Spleen (tissue), 11 donors: ENCODE data around the gene DENND1C. TPM values are rescaled to one million over a fixed set of nuclear protein-coding genes. Genes with fewer than 3 reads are reported as not detected.

Experiments
- DNase-seq: peaks from one replicate; pipeline ENCODE4 v3.0.0-alpha.2; 2020
- H3K27ac ChIP-seq, 8 donors: fragments of 200-600 bp; sonication (generic) in 7 of 8; 1 replicate in 4 of 8; 2 replicates in 4 of 8; pipeline versions ENCODE4 v1.5.0 to v1.8.0; 2016 to 2021; ENCODE audit warnings: inconsistent platforms in 4 of 8, mild to moderate bottlenecking in 4 of 8, moderate library complexity in 1 of 8
- H3K27me3 ChIP-seq, 7 donors: fragments of 200-600 bp; sonication (generic) in 6 of 7; replicated peaks in 1 of 7; 1 replicate in 4 of 7; 2 replicates in 3 of 7; pipeline versions ENCODE4 v1.5.0 to v1.8.0; 2016 to 2021; ENCODE audit warnings: inconsistent platforms in 3 of 7, mild to moderate bottlenecking in 1 of 7
- H3K36me3 ChIP-seq, 6 donors: fragments of 200-600 bp; sonication (generic) in 5 of 6; 1 replicate in 4 of 6; 2 replicates in 2 of 6; pipeline versions ENCODE4 v1.5.0 to v1.8.0; 2016 to 2021; ENCODE audit warnings: inconsistent platforms in 2 of 6
- H3K4me1 ChIP-seq, 6 donors: fragments of 200-600 bp; sonication (generic) in 5 of 6; 1 replicate in 3 of 6; 2 replicates in 3 of 6; pipeline versions ENCODE4 v1.5.0 to v1.8.0; 2016 to 2021; ENCODE audit warnings: inconsistent platforms in 3 of 6
- H3K4me3 ChIP-seq, 8 donors: fragments of 200-600 bp; sonication (generic) in 7 of 8; 1 replicate in 4 of 8; 2 replicates in 4 of 8; pipeline versions ENCODE4 v1.5.0 to v1.8.0; 2016 to 2021; ENCODE audit warnings: inconsistent platforms in 4 of 8, mild to moderate bottlenecking in 4 of 8, moderate library complexity in 2 of 8
- H3K9me3 ChIP-seq, 8 donors: fragments of 200-600 bp; sonication (generic) in 7 of 8; 1 replicate in 4 of 8; 2 replicates in 4 of 8; pipeline versions ENCODE4 v1.5.0 to v1.8.0; 2016 to 2021; ENCODE audit warnings: inconsistent platforms in 4 of 8
- CTCF ChIP-seq, 11 experiments: fragments of 200-600 bp in 7 of 11; fragments of 450-650 bp in 4 of 11; sonication (generic) in 4 of 11; IDR thresholded peaks in 8 of 11; conservative IDR thresholded peaks in 3 of 11; 1 replicate in 7 of 11; 2 replicates in 4 of 11; pipeline versions ENCODE4 v1.4.0 to v1.8.0; 2016 to 2021; ENCODE audit warnings: antibody characterized with exemption in 11 of 11, inconsistent platforms in 4 of 11, mild to moderate bottlenecking in 1 of 11
- POLR2A ChIP-seq, 3 donors: fragments of 450-650 bp; IDR thresholded peaks; one replicate each; pipeline ENCODE4 v1.5.1; 2017; ENCODE audit warnings: antibody characterized with exemption in 3 of 3, mild to moderate bottlenecking in 1 of 3
- POLR2AphosphoS5 ChIP-seq, 3 donors: sonication (generic); formaldehyde crosslinking; IDR thresholded peaks; one replicate each; pipeline ENCODE4 v1.5.1; 2017; ENCODE audit warnings: antibody characterized with exemption in 3 of 3
- WGBS, 5 donors: extraction: QIAGEN DNeasy Blood & Tissue Kit in 3 of 5; methylation state at CpG; one replicate each; pipeline versions ENCODE4 v1.1.5 to v1.1.7; 2013 to 2018; 5-methylcytosine and 5-hydroxymethylcytosine counted together
- intact Hi-C: fragments of 100-400 bp; cut with DNase I; formaldehyde crosslinking; loops from one replicate; pipeline ENCODE4 v1.15.0; 2023; ENCODE audit warnings: low total_unique reads
- polyA plus RNA-seq, 3 donors: library from polyadenylated mRNA; stranded (reverse); fragments of 200-250 nt; gene quantifications; one replicate each; pipeline ENCODE4 v1.2.1, GENCODE V29; 2013
- total RNA-seq, 7 donors: library from RNA; depleted of rRNA in 3 of 7; stranded (reverse); fragments of >200 nt in 3 of 7; fragmentation: NEBNext Ultra II Directional in 4 of 7; extraction: Animal tissue kit (Norgen Biotek cat#: 25700) in 4 of 7; gene quantifications; one replicate each; pipeline versions ENCODE4 v1.1.0 to v1.2.1, GENCODE V29; 2016 to 2021
- donor health status: healthy with polysubstance abuse.
- donor health status: DM: no; HTN: no; CAD: no; lungs with moderate emphysema.
- donor health status: DM: no; HTN: no; CAD: no.
- donor health status: Bipolar disorder and iron deficiency.
- donor health status: healthy.
- donor health status: DM: no; HTN: no; CAD: no.
- donor health status: DM: yes; HTN: yes; CAD: no.

The DENND1C gene
- total and polyA plus RNA-seq, 10 donors: 36.8 to 70.9 (median 61.1) TPM

- no peaks in the 10 kb centered on the region for H3K27me3 ChIP-seq
- no peak for DNase-seq
- WGBS, 5 donors: 82 to 92% (median 84%) methylated on average over 10 to 13 of the region's 13 CpGs
- H3K36me3 ChIP-seq: peaks cover 0 to 17% (median 0%) of the 10 kb centered on the region in 6 donors
- H3K9me3 ChIP-seq: peaks cover 0 to 12% (median 0%) of the 10 kb centered on the region in 8 donors
- no peak overlapping the region for H3K27ac ChIP-seq
- H3K4me3 ChIP-seq: no peak overlapping the region
- H3K4me1 ChIP-seq: no peaks in the 10 kb centered on the region
- TF ChIP-seq POLR2AphosphoS5 (IDR thresholded peaks at IDR 0.05) (no peak), CTCF (IDR thresholded peaks at IDR 0.05 in 8 of 11, conservative IDR thresholded peaks at IDR 0.05 in 3 of 11) (no peak), POLR2A (IDR thresholded peaks at IDR 0.05) (no peak)
- intact Hi-C loops: no loop called here
Measured at GRCh38 chr19:6442087-6442688, 39.4 kb downstream of the DENND1C start.

- TF ChIP-seq CTCF (IDR thresholded peaks at IDR 0.05 in 8 of 11, conservative IDR thresholded peaks at IDR 0.05 in 3 of 11) (no peak), POLR2AphosphoS5 (IDR thresholded peaks at IDR 0.05) (no peak)
- peaks cover 0 to 6% (median 0%) of the 10 kb centered on the region in 6 donors for H3K36me3 ChIP-seq
- intact Hi-C loops: no loop called here
- H3K9me3 ChIP-seq: peaks cover 0 to 5% (median 0%) of the 10 kb centered on the region in 8 donors
- no peaks in the 10 kb centered on the region for H3K4me1 ChIP-seq
- WGBS, 5 donors: 84 to 92% (median 89%) methylated on average over 3 of the region's 3 CpGs
- H3K4me3 ChIP-seq: no peak overlapping the region
- DNase-seq: no peak
- H3K27me3 ChIP-seq: no peaks in the 10 kb centered on the region
- no peak overlapping the region for H3K27ac ChIP-seq
Measured at GRCh38 chr19:6440905-6441304, 40.7 kb downstream of the DENND1C start.

- Histone ChIP-seq H3K4me3 (no peak overlapping the region), H3K27me3 (no peaks in the 10 kb centered on the region), H3K27ac (no peak overlapping the region), H3K4me1 (no peaks in the 10 kb centered on the region), H3K9me3 (no peaks in the 10 kb centered on the region), H3K36me3 (no peaks in the 10 kb centered on the region)
- intact Hi-C loops: no loop called here
- 83 to 97% (median 87%) methylated on average over 4 of the region's 4 CpGs for WGBS, 5 donors
- TF ChIP-seq POLR2A (IDR thresholded peaks at IDR 0.05): no peak
- TF ChIP-seq POLR2AphosphoS5 (IDR thresholded peaks at IDR 0.05): no peak
- no peak for TF ChIP-seq CTCF (IDR thresholded peaks at IDR 0.05 in 8 of 11, conservative IDR thresholded peaks at IDR 0.05 in 3 of 11)
- DNase-seq: no peak
Measured at GRCh38 chr19:6439743-6440142, 41.8 kb downstream of the DENND1C start.

GRCh38 chr19:6433663-6434062, 47.9 kb downstream of the DENND1C start, which contains the start of gene SLC25A41:
Gene SLC25A41, minus strand, starts transcription at chr19:6433763. Its CDS starts 70 bp downstream, at chr19:6433693.
- no peak within 1 kb of the TSS for H3K27ac ChIP-seq
- H3K4me1 ChIP-seq: peaks cover 0 to 3% (median 0%) of the 10 kb centered on the region in 6 donors
- TF ChIP-seq CTCF (IDR thresholded peaks at IDR 0.05 in 8 of 11, conservative IDR thresholded peaks at IDR 0.05 in 3 of 11): no peak
- TF ChIP-seq POLR2A (IDR thresholded peaks at IDR 0.05): no peak
- no peak for TF ChIP-seq POLR2AphosphoS5 (IDR thresholded peaks at IDR 0.05)
- intact Hi-C loops: no loop called here
- no peaks in the 10 kb centered on the region for H3K27me3 ChIP-seq
- 84 to 93% (median 92%) methylated on average over 10 of the region's 10 CpGs for WGBS, 5 donors
- no peaks in the 10 kb centered on the region for H3K9me3 ChIP-seq
- DNase-seq: no peak
- no peak within 1 kb of the TSS for H3K4me3 ChIP-seq
- H3K36me3 ChIP-seq: no peaks in the 10 kb centered on the region
